NCI-H187 treated with DMSO at 0.1 percent for 48 hours (cell line): ENCODE results near the gene GDF7.
"Not testable (repeated sequence)": the region's sequence is repeated elsewhere in the genome, so short reads cannot be mapped to it uniquely, and the experiment has no call there.

Source experiments
- DNase-seq: peaks from one replicate; lab custom pipeline; 2025; lab: John Stamatoyannopoulos, UW

GDF7 gene

DNA sequence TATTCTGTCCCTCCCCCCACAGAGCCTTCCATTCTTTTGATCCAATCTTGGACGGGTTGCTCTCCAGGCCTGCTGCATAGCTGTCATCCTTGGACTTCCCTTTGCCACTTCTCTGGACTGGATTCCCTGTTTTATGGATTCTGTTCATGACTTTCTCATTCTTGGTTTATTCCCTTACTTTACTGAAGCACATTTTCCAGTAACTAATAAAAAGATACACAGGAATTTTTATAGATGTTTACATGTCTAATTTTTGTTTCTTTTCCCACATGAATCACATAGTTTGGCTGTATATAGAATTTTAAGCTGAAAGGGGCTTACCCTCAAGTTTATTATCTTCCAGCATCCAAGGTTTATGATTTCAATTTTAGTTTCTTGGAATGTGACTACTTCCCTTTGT, 37.9 kb downstream of the GDF7 start:
- DNase-seq, result no peak

DNA sequence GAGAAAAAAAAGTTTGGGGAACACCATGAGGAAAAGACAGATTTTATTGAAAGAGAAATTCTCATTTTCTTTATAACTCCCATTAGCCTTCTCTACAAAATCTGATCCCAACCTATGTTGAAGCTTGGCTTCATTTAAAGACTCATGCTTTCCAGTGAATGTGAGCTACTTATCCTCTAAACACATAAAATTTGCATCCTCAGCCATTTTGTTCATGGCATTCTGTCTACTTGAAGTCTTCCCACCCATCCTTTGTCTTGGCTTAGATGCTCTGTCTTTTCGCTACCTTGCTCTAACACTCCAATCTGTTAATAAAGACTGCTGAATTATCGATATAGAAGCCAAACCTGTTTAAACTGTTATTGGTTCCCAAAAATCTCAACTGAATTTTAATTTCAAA, 39.3 kb downstream of the GDF7 start:
- DNase-seq, result no peak

DNA sequence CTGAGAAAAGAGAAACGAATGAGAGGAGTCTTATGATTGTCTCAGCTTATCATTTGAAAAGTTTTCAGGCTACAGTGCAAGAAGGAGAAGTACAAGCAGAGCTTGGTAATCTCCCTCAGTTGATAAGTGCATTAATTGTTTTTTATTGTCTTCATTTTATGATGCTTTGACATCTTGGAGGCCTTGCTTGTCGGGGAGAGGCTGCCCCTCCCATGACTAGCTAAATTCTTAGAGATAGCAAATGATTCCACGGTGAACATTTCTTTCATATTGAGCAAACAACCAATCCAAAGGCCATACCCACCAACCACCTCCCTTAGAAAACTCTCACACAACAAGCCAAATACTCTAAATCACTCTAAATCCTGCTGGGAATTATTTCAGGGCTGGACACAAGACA, 39.8 kb downstream of the GDF7 start:
- no peak for DNase-seq

DNA sequence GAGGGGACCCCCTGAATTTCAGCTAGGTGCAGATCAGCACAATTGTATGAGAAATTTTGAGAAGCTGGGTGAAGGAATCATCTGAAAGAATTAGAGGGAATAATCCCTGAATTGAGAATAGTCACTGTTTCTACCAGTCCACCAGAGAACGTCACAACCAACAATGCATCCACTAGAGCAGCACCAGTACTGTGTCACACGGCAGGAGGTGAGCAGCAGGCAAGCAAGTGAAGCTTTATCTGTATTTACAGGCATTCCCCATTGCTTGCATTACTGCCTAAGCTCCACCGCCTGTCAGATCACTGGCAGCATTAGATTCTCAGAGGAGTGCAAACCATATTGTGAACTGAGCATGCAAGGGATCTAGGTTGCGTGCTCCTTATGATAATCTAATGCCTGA, 40.7 kb downstream of the GDF7 start:
- DNase-seq, result no peak

DNA sequence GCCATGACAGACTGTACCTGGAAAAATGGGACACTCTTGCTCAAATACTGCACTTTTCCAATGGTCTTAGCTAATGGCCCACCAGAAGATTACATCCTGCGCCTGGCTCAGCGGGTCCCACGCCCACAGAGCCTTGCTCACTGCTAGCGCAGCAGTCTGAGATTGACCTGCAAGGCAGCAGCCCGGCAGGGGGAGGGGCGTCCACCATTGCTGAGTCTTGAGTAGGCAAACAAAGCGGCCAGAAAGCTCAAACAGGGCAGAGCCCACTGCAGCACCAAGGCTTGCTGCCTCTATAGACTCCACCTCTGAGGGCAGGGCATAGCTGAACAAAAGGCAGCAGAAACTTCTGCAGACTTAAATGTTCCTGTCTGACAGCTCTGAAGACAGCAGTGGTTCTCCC, 44.7 kb downstream of the GDF7 start:
- DNase-seq, result not testable (repeated sequence)

DNA sequence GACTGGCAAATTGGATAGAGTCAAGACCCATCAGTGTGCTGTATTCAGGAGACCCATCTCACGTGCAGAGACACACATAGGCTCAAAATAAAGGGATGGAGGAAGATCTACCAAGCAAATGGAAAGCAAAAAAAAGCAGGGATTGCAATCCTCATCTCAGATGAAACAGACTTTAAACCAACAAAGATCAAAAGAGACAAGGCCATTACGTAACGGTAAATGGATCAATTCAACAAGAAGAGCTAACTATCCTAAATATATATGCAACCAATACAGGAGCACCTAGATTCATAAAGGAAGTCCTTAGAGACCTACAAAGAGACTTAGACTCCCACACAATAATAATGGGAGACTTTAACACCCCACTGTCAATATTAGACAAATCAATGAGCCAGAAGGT, 46.6 kb downstream of the GDF7 start:
- not testable (repeated sequence) for DNase-seq

DNA sequence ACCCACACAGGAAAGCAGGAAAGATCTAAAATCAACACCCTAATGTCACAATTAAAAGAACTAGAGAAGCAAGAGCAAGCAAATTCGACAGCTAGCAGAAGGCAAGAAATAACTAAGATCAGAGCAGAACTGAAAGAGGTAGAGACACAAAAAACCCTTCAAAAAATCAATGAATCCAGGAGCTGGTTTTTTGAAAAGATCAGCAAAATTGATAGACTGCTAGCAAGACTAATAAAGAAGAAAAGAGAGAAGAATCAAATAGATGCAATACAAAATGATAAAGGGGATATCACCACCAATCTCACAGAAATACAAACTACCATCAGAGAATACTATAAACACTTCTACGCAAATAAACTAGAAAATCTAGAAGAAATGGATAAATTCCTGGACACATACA, 47.5 kb downstream of the GDF7 start:
- DNase-seq, result not testable (repeated sequence)

DNA sequence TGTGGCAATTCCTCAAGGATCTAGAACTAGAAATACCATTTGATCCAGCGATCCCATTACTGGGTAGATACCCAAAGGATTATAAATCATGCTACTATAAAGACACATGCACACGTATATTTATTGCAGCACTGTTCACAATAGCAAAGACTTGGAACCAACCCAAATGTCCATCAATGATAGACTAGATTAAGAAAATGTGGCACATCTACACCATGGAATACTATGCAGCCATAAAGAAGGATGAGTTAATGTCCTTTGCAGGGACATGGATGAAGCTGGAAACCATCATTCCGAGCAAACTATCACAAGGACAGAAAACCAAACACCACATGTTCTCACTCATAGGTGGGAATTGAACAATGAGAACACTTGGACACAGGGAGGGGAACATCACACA, 49.2 kb downstream of the GDF7 start:
- not testable (repeated sequence) for DNase-seq

DNA sequence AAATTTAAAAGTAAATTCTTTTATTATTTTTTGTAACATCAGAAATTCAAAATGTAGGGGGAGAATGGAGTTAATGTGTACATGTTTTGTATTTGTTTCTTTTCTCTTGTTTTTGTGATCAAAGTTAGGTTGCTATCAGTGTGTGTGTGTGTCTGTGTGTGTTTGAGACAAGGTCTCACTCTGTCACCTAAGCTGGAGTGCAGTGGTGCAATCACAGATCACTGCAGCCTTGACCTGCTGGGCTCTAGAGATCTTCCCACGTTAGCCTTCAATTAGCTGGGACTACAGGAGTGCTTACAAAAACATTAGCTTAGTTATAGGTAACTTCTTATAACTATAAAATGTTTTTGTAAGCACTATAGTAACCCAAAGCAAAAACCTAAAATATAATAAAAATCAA, 50.7 kb downstream of the GDF7 start:
- DNase-seq, result no peak

DNA sequence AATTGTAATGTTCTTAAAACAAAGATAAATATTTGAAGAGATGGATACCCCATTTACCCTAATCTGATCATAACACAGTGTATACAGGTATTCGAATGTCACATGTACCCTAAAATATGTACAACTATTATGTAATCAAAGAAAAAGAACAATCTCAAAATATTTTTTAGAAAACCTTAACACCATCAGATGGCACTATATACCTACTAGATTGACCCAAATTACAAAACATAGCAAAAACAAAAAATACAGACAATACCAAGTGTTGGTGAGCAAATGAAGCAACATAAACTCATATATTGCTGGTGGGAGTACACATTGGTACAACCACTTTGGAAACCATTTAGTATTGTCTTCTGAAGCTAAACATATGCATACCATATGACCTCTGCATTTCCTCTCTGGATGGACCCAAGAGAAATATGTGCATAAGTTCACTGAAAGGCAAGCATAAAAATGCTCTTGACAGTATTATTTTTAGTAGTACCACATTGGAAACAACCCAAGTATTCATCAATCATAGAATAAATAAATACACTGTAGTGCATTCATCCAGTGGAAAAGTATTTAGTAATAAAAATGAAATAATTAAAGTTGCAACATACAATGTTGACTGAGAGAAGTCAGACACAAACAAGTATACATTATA, 55.8 kb downstream of the GDF7 start:
- no peak for DNase-seq

DNA sequence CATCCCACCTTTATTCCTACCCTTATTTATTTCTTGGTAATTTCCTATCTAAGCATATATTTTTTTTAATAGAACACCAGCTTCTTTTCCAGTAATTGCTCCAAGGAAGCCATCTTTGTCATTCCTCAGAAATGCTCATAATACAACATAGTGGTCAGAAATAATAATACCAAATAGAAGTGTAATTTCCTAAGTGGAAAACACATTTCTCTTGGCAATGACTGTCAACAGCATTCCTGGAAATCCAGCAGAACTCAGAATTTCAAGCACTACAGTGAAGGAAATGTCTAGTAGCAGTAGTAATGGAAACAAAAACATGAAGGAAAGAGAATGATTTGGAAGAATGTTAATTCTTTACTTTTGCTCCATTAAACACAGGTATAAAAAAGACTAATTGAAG, 56.6 kb downstream of the GDF7 start:
- DNase-seq, result no peak

DNA sequence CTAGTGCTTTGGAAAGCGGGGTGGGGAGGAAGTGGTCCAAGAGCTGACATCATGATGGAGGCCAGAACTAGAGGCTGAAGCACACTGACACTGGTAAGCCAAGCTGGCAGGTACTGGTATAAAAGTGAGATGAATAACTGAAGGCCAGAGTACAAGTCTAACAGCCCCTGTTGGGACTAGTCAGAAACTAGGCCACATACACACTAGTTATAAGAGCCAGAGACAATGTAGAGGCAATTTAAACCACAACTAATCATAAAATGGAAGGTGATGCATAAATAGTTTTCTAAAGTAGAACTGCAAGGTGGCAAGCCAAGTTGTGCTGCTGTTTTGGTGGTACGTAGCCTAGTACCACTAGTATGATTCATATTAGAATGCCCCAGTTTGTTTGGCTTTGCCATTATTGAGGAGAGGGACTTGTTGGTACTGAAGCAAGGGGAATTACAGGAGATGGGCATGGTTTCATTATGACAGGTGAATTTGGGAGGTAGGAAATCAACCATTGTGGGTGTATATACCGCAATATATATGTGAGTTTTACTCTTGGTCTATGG, 57.6 kb downstream of the GDF7 start:
- no peak for DNase-seq

DNA sequence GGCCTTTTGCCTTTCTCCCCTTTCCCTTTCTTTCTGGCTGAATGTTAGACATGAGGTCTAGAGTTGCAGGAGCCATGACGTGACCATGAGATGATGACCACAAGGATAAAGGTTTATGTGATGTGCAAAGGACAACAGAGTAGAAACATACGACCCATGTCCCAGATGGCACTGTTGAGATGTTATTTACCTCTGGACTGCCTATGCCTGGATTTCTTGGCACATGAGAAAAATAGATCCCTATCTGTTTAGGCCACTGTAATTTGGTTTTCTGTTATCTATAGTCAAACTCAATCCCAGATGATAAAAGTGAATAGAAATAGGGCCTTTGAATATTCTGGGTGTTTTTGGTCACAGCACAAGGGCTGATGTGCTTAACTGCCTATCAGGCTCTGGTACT, 58.8 kb downstream of the GDF7 start:
- DNase-seq, result no peak

DNA sequence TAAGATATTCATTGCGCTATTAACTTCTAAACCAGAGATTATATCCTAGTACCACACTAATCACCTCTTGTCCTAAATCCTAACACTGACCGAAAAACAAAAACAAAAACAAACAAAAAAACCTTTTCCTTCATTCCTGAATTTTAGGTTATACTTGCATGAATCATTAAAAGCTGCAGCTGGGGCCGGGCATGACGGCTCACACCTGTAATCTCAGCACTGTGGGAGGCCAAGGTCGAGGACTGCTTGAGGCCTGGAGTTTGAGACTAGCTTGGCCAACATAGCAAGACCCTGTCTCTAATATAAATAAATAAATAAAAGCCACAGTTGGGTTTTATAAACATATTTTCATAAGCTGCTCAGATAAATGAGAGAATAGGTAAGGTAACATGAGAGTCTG, 60.0 kb downstream of the GDF7 start:
- no peak for DNase-seq

DNA sequence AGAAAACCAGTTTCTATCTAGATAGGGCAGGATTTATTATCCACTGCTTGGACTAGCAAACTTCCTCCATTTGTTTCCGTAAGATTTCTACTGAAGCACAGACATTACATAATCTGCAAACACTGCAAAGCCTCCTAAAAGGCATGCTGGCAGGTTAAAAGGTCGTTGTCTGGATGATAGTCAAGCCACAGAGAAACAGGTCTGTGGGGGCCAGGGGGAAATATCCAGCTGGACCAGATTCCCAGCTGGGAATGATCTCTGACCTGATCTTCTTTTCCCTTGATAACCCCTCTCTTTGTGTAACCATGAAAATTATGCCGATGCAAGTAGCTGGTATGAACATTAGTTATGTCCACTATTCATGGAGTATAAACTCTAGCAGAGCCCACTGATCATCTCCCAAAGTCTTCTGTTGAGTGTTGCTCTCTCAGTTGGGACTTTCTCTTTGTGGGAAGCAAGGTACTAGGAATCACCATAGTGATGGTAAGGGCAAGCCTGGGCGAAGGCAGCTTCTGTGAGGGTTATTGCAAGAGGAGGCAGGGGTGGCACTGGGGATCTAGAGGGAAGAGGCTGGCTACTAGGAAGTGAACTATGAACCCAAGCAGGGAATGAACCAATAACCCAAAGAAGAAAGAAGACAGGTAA, 61.3 kb downstream of the GDF7 start:
- no peak for DNase-seq
